Measurements from ENCODE around the gene PDGFB.

PDGFB gene

GRCh38 chr22:39174498-39175352, 70.1 kb downstream of the PDGFB start:
- DNase-seq = peak; percentile 41 to 66 (median 60)

DNA sequence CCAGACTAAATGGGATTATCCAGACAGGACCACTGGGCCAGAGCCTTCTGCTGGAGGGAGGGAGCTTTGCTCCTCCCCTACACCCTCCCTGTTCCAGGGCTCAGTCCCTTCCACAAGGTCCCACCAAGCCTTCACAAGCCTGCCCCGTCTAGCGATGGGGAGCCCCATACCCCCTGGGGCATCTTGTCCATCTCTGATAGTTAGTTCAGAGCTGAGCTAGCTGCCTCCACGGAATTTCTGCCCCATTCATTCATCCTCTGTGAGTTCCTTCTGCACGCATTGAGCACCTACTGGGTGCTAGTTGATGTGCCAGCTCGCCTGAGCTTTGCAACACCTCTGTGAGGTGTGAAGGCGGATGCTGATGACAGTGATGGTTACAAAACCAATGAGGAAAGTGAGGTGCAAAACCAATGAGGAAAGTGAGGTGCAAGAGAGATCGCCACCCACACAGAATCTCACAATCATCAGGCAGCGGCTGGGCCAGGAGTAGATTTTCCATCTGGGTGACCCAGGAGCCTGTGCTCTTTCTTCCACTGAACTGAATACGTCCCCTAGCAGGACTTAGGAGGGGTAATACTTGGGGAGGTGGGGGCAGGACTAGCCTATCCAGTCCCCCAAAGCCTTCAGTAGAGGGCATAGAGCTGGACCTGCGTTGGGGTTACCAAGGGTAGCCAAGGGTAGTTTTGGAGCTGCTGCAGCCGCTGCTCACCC, 70.8 kb downstream of the PDGFB start:
- DNase-seq = peak in 1 of 4 experiments; percentile 27

All from suppressor macrophage (primary cell).